Neutrophil (primary cell): Measurements from ENCODE around the gene RAET1L.
"Not testable (repeated sequence)": the region's sequence is repeated elsewhere in the genome, so short reads cannot be mapped to it uniquely, and the experiment has no call there.

Experiments used
- H3K27ac ChIP-seq: fragments of 200-600 bp; sonication (generic); 2 replicates; pipeline ENCODE4 v1.5.1; 2016; ENCODE audit warnings: mild to moderate bottlenecking, moderate library complexity
- H3K27me3 ChIP-seq: fragments of 200-600 bp; sonication (generic); 2 replicates; pipeline ENCODE4 v1.6.0; 2016; ENCODE audit warnings: mild to moderate bottlenecking
- H3K36me3 ChIP-seq: fragments of 200-600 bp; sonication (generic); 2 replicates; pipeline ENCODE4 v1.5.1; 2017
- H3K4me1 ChIP-seq, 2 experiments: fragments of 200-600 bp in 1 of 2; sonication (generic) in 1 of 2; 1 replicate in 1 of 2; 2 replicates in 1 of 2; pipeline versions ENCODE4 v1.5.1 to v1.6.1; 2013 to 2016; ENCODE audit warnings: low read depth in 1 of 2, low read length in 1 of 2, mild to moderate bottlenecking in 1 of 2, moderate library complexity in 1 of 2; ENCODE audit not compliant: control insufficient read depth in 1 of 2, insufficient read depth in 1 of 2
- H3K4me3 ChIP-seq, 2 experiments: fragments of 200-600 bp in 1 of 2; sonication (generic) in 1 of 2; 1 replicate in 1 of 2; 2 replicates in 1 of 2; pipeline ENCODE4 v1.5.1; 2013 to 2016; ENCODE audit warnings: low read depth in 1 of 2, low read length in 1 of 2, mild to moderate bottlenecking in 1 of 2, moderate library complexity in 1 of 2
- H3K9me3 ChIP-seq: fragments of 200-600 bp; sonication (generic); 2 replicates; pipeline ENCODE4 v1.5.1; 2016
- TF ChIP-seq, protein P1 (sequence below): fragments of 200-600 bp; sonication (generic); IDR thresholded peaks from 2 replicates; pipeline ENCODE4 v1.5.1; 2016; ENCODE audit warnings: antibody characterized with exemption

Gene RAET1L

DNA sequence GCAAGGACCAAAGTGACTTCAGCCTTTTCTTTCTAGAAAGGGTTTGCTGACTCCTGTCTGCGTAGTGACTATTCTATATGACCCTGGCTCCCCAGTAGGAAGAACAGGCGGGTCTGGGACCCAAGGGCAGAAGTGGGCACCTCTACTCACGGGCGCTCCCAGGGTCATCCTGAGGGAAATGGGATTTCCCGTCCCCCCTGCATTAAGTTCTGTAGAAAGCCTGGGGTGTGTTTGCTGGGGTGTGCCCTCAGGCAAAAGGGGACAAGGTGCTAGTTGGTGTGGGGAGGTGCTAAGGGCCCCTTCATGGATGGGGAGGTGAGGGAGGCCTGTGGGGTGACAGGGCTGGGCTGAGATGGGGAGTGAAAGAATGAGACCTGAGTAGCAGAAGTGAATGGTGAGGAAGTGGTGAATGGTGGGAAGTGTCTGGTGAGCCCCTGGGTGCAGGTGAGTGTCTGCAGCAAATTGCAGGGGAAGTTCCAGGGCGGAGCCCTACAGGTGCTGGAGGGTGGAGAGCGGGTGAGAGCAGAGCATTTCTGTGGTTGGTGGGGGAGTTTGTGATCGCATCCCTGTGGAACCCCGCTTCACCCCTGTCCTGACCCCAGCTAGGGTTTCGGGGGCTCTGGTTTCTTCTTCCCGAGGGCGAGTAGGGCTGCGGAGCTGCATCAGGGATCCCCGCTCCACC, 21.1 kb downstream of the RAET1L start:
- H3K4me3 ChIP-seq, result peak overlapping the region; percentile 56 to 61
- H3K4me1 ChIP-seq, result peaks cover 4 to 10% of the 10 kb centered on the region in 2 experiments
- no peaks in the 10 kb centered on the region for H3K9me3 ChIP-seq
- H3K36me3 ChIP-seq, result no peaks in the 10 kb centered on the region
- H3K27me3 ChIP-seq, result peaks cover 100% of the 10 kb centered on the region
- no peak overlapping the region for H3K27ac ChIP-seq
- TF ChIP-seq, protein P1, sequence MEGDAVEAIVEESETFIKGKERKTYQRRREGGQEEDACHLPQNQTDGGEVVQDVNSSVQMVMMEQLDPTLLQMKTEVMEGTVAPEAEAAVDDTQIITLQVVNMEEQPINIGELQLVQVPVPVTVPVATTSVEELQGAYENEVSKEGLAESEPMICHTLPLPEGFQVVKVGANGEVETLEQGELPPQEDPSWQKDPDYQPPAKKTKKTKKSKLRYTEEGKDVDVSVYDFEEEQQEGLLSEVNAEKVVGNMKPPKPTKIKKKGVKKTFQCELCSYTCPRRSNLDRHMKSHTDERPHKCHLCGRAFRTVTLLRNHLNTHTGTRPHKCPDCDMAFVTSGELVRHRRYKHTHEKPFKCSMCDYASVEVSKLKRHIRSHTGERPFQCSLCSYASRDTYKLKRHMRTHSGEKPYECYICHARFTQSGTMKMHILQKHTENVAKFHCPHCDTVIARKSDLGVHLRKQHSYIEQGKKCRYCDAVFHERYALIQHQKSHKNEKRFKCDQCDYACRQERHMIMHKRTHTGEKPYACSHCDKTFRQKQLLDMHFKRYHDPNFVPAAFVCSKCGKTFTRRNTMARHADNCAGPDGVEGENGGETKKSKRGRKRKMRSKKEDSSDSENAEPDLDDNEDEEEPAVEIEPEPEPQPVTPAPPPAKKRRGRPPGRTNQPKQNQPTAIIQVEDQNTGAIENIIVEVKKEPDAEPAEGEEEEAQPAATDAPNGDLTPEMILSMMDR, result no peak

DNA sequence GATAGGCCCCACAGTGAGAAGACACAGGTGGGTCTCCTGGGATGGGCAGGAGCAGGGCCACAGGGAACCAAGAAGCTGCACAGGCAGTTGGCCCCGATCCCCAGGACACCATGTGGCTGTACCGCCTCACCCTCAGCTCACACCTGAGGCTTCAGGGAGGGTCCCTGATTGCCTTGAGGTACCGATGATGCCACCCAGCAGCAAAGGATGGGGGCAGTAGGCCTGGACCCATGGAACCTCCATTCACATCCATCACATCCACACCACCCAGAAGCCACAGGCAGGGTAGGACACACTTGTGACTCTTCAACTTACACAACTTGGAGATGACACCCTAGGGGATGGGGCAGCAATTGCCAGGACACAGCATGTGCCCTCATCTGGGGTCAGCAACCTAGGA, 21.7 kb downstream of the RAET1L start:
- H3K27me3 ChIP-seq, result peaks cover 99% of the 10 kb centered on the region
- not testable (repeated sequence) for H3K9me3 ChIP-seq, H3K36me3 ChIP-seq, H3K4me3 ChIP-seq, H3K27ac ChIP-seq
- H3K4me1 ChIP-seq, result peaks cover 4 to 10% of the 10 kb centered on the region in 2 experiments

DNA sequence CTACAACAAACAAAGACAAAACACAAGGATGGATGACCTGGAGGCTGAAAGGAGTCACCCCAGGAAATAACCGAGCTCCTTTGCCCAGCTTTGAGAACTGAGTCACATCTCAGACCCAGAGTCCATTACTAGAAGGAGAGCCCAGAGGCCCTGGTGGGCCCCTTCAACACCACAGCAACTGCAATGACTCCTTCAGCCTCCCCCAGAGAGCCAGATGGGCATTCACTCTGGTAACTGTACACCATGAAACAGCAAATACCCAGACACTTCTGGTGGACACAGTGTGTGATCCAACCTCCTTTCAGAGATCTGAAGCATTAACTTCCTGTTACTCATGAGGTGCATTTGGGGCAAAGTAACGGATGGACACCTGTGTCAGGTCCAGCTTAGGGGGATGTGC, 22.6 kb downstream of the RAET1L start:
- Histone ChIP-seq H3K9me3 (no peaks in the 10 kb centered on the region), H3K27me3 (peaks cover 98% of the 10 kb centered on the region), H3K27ac (no peak overlapping the region), H3K4me1 (peaks cover 4 to 10% of the 10 kb centered on the region in 2 experiments), H3K4me3 (no peak overlapping the region), H3K36me3 (no peaks in the 10 kb centered on the region)
- TF ChIP-seq, protein P1, result no peak

DNA sequence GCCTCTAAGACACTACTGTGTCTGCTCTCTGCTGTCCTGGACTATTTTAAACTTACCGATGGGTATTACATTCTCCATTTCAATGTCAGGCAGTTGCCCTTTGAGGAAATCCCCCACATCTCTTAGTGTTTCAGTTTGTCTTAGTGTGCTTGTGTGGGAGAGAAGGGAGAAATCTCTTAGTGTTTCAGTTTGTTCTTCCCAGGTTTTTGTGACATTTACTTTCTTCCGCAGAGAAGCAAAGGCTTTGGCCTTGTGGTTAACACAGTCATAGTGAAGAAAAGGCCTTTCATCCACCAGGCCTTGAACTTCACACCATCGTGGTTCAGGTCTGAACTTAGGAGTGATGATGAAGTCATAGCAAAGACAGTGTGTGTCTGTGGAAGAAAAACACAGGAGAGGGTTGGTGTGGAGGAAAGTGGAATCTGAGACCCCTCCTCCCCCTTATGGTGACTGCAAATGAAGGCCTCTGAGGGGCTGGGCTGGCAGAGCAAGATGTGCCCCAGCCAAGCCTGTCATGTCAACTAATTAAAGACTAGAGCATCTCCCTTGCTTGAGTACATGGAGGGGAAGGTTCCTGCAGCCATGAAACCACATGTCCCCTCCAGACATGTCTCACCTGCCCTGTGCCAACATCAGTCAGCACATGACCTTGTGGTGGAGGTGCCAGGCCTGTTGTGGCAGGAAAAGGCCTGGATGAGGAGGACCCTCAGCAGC, 23.9 kb downstream of the RAET1L start:
- no peak overlapping the region for H3K27ac ChIP-seq
- H3K4me3 ChIP-seq, result no peak overlapping the region
- TF ChIP-seq, protein P1, result no peak
- peaks cover 4 to 10% of the 10 kb centered on the region in 2 experiments for H3K4me1 ChIP-seq
- peaks cover 98% of the 10 kb centered on the region for H3K27me3 ChIP-seq
- H3K9me3 ChIP-seq, result no peaks in the 10 kb centered on the region
- H3K36me3 ChIP-seq, result no peaks in the 10 kb centered on the region

DNA sequence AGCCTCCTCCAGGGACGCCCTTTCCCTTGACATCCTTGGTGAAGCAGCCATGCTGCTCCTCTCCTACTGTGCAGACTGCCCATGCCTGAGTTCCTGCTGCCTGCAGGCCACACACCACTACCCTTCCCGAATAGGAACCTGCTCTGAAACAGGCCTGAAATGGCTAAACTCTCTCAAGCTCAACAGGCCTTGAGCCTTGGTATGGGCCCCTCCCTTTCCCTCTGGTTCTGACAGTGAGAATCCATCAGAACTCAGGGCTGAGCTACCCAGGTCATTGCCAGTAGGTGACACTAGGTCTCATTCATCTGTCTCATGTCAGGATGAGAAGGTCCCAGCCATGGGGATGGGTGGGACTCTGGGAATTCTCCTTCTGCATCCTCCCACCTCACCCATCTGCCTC, 25.7 kb downstream of the RAET1L start:
- Histone ChIP-seq H3K4me1 (peaks cover 4% of the 10 kb centered on the region in 2 experiments), H3K4me3 (no peak overlapping the region), H3K27me3 (peaks cover 98% of the 10 kb centered on the region), H3K27ac (no peak overlapping the region), H3K9me3 (no peaks in the 10 kb centered on the region), H3K36me3 (no peaks in the 10 kb centered on the region)
- TF ChIP-seq, protein P1, result no peak

DNA sequence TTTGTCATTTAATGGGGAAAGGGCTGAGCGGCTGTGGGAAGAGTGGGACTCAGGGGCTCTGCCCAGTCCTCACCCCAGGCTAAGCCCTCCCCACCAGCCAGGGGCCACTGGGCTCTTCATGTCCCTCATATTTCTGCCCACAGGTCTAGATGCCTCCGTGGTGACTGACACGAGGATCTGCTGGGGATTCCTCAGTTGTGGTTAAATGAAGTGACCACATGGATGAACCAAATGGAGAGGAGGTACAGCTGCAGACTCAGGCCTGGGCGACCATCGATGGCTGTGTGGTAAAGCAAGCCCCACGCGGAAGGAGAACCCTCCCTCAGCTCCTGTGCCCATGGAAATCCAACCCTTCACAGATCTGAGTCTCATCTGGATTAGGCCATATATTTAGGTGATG, 29.4 kb downstream of the RAET1L start:
- H3K9me3 ChIP-seq, result no peaks in the 10 kb centered on the region
- H3K4me3 ChIP-seq, result no peak overlapping the region
- H3K36me3 ChIP-seq, result no peaks in the 10 kb centered on the region
- peaks cover 98% of the 10 kb centered on the region for H3K27me3 ChIP-seq
- TF ChIP-seq, protein P1, result no peak
- H3K4me1 ChIP-seq, result no peaks in the 10 kb centered on the region
- H3K27ac ChIP-seq, result no peak overlapping the region
